Nephron progenitor cell (in vitro differentiated cells): Measurements from ENCODE around the gene PPFIA1.

Experiments
- DNase-seq: peaks from one replicate; pipeline ENCODE4 v3.0.0; 2021
- H3K27ac Mint-ChIP-seq: 2 replicates; pipeline ENCODE4 v1.8.0; 2021; ENCODE audit warnings: mild to moderate bottlenecking, moderate library complexity, mixed read lengths
- H3K27me3 Mint-ChIP-seq: 2 replicates; pipeline ENCODE4 v1.8.0; 2021; ENCODE audit warnings: mild to moderate bottlenecking, low read depth, mixed read lengths; ENCODE audit not compliant: poor library complexity
- H3K36me3 Mint-ChIP-seq: 2 replicates; pipeline ENCODE4 v1.8.0; 2021; ENCODE audit warnings: low read depth, mixed read lengths
- H3K4me1 Mint-ChIP-seq: 2 replicates; pipeline ENCODE4 v1.8.0; 2021; ENCODE audit warnings: mixed read lengths
- H3K4me3 Mint-ChIP-seq: 2 replicates; pipeline ENCODE4 v1.8.0; 2021; ENCODE audit warnings: mild to moderate bottlenecking, moderate library complexity, mixed read lengths
- H3K9me3 Mint-ChIP-seq: 2 replicates; pipeline ENCODE4 v1.8.0; 2021; ENCODE audit warnings: mild to moderate bottlenecking, moderate library complexity, mixed read lengths
- CTCF ChIP-seq: fragments of 200-600 bp; sonication (generic); IDR thresholded peaks from 2 replicates; pipeline ENCODE4 v1.5.0; 2021; ENCODE audit warnings: antibody characterized with exemption

The PPFIA1 gene

GRCh38 chr11:70429724-70430521, 159.4 kb downstream of the PPFIA1 start:
- H3K4me3 Mint-ChIP-seq = no peak overlapping the region
- no peaks in the 10 kb centered on the region for H3K27me3 Mint-ChIP-seq
- H3K4me1 Mint-ChIP-seq = no peaks in the 10 kb centered on the region
- H3K27ac Mint-ChIP-seq = no peak overlapping the region
- peaks cover 48% of the 10 kb centered on the region for H3K36me3 Mint-ChIP-seq
- no peak for TF ChIP-seq CTCF
- no peak for DNase-seq
- H3K9me3 Mint-ChIP-seq = no peaks in the 10 kb centered on the region

GRCh38 chr11:70430671-70431574, 160.4 kb downstream of the PPFIA1 start:
- peaks cover 46% of the 10 kb centered on the region for H3K36me3 Mint-ChIP-seq

GRCh38 chr11:70431611-70432010, 161.1 kb downstream of the PPFIA1 start:
- no peak overlapping the region for H3K4me3 Mint-ChIP-seq
- DNase-seq = no peak
- no peaks in the 10 kb centered on the region for H3K27me3 Mint-ChIP-seq
- peaks cover 51% of the 10 kb centered on the region for H3K36me3 Mint-ChIP-seq
- TF ChIP-seq CTCF = no peak
- H3K27ac Mint-ChIP-seq = no peak overlapping the region
- no peaks in the 10 kb centered on the region for H3K4me1 Mint-ChIP-seq
- H3K9me3 Mint-ChIP-seq = no peaks in the 10 kb centered on the region

More at GRCh38 chr11:70430671-70431574, 160.4 kb downstream of the PPFIA1 start:
- no peak for TF ChIP-seq CTCF
- Mint-ChIP-seq H3K27ac (no peak overlapping the region), H3K4me1 (no peaks in the 10 kb centered on the region), H3K4me3 (no peak overlapping the region), H3K9me3 (no peaks in the 10 kb centered on the region), H3K27me3 (no peaks in the 10 kb centered on the region)
- no peak for DNase-seq

GRCh38 chr11:70432065-70432464, 161.6 kb downstream of the PPFIA1 start:
- TF ChIP-seq CTCF = no peak
- H3K4me3 Mint-ChIP-seq = no peak overlapping the region

GRCh38 chr11:70432580-70432979, 162.1 kb downstream of the PPFIA1 start:
- H3K27me3 Mint-ChIP-seq = no peaks in the 10 kb centered on the region
- H3K27ac Mint-ChIP-seq = no peak overlapping the region
- DNase-seq = no peak
- H3K4me3 Mint-ChIP-seq = no peak overlapping the region
- H3K4me1 Mint-ChIP-seq = no peaks in the 10 kb centered on the region
- H3K9me3 Mint-ChIP-seq = no peaks in the 10 kb centered on the region
- peaks cover 56% of the 10 kb centered on the region for H3K36me3 Mint-ChIP-seq
- no peak for TF ChIP-seq CTCF

More at GRCh38 chr11:70432065-70432464, 161.6 kb downstream of the PPFIA1 start:
- H3K36me3 Mint-ChIP-seq = peaks cover 56% of the 10 kb centered on the region
- DNase-seq = no peak
- H3K4me1 Mint-ChIP-seq = no peaks in the 10 kb centered on the region
- H3K27me3 Mint-ChIP-seq = no peaks in the 10 kb centered on the region
- H3K27ac Mint-ChIP-seq = peak overlapping the region; percentile 61
- no peaks in the 10 kb centered on the region for H3K9me3 Mint-ChIP-seq
